SW 1271 (cell line): ENCODE data around the gene DEFB119.
"Not testable (repeated sequence)": the region's sequence is repeated elsewhere in the genome, so short reads cannot be mapped to it uniquely, and the experiment has no call there.

Experiments used
- DNase-seq, 2 experiments: peaks; one replicate each; lab custom pipeline; 2025; lab: John Stamatoyannopoulos, UW

Gene DEFB119

GRCh38 chr20:31390490-31390889 is at the start of gene DEFB119:
Gene DEFB119, minus strand, starts transcription at chr20:31390590. Its CDS starts 107 bp downstream, at chr20:31390483.
- no peak for DNase-seq

GRCh38 chr20:31430568-31431115 is 40.3 kb upstream of the DEFB119 start:
- DNase-seq: no peak

GRCh38 chr20:31427576-31427975 is 37.2 kb upstream of the DEFB119 start:
- DNase-seq: not testable (repeated sequence)

GRCh38 chr20:31426891-31427551 is 36.6 kb upstream of the DEFB119 start:
- not testable (repeated sequence) for DNase-seq

- no peak for DNase-seq
Observed at GRCh38 chr20:31425797-31426196, 35.4 kb upstream of the DEFB119 start.

GRCh38 chr20:31418307-31418706 is 27.9 kb upstream of the DEFB119 start:
- DNase-seq: no peak

- DNase-seq: no peak
Observed at GRCh38 chr20:31415653-31416052, 25.3 kb upstream of the DEFB119 start.

- DNase-seq: no peak
Observed at GRCh38 chr20:31414381-31414780, 24.0 kb upstream of the DEFB119 start.

GRCh38 chr20:31410011-31410410 is 19.6 kb upstream of the DEFB119 start:
- DNase-seq: no peak

- no peak for DNase-seq
Observed at GRCh38 chr20:31406115-31406514, 15.7 kb upstream of the DEFB119 start, which contains the start of gene DEFB121. Gene DEFB121, minus strand, starts transcription at chr20:31406215. Its CDS starts 63 bp downstream, at chr20:31406152.

- DNase-seq: no peak
Observed at GRCh38 chr20:31403886-31404285, 13.5 kb upstream of the DEFB119 start.

- no peak for DNase-seq
Observed at GRCh38 chr20:31394900-31395299, 4.5 kb upstream of the DEFB119 start.

GRCh38 chr20:31392836-31393235 is 2.4 kb upstream of the DEFB119 start:
- DNase-seq: no peak

GRCh38 chr20:31374346-31374745 is 16.0 kb downstream of the DEFB119 start:
- DNase-seq: no peak

- no peak for DNase-seq
Observed at GRCh38 chr20:31368301-31368700, 22.1 kb downstream of the DEFB119 start, which contains the start of gene DEFB118. Gene DEFB118, plus strand, starts transcription at chr20:31368601. Its CDS starts 50 bp downstream, at chr20:31368651.

- not testable (repeated sequence) for DNase-seq
Observed at GRCh38 chr20:31364272-31364671, 26.1 kb downstream of the DEFB119 start.

- no peak for DNase-seq
Observed at GRCh38 chr20:31363295-31363694, 27.1 kb downstream of the DEFB119 start.

- DNase-seq: no peak
Observed at GRCh38 chr20:31355981-31356380, 34.4 kb downstream of the DEFB119 start.

- DNase-seq: no peak
Observed at GRCh38 chr20:31341470-31341869, 48.9 kb downstream of the DEFB119 start.

- no peak for DNase-seq
Observed at GRCh38 chr20:31330893-31331292, 59.5 kb downstream of the DEFB119 start.
